Pons (tissue), 1 donor: ENCODE data around the gene RAD21L1.
A peak's percentile ranks its signal among the peaks of the same experiment; 100 is the strongest.

ENCODE experiments used
- DNase-seq: peaks from one replicate; pipeline ENCODE4 v3.0.0-alpha.2; 2016; ENCODE audit warnings: low spot score

Gene RAD21L1

DNA sequence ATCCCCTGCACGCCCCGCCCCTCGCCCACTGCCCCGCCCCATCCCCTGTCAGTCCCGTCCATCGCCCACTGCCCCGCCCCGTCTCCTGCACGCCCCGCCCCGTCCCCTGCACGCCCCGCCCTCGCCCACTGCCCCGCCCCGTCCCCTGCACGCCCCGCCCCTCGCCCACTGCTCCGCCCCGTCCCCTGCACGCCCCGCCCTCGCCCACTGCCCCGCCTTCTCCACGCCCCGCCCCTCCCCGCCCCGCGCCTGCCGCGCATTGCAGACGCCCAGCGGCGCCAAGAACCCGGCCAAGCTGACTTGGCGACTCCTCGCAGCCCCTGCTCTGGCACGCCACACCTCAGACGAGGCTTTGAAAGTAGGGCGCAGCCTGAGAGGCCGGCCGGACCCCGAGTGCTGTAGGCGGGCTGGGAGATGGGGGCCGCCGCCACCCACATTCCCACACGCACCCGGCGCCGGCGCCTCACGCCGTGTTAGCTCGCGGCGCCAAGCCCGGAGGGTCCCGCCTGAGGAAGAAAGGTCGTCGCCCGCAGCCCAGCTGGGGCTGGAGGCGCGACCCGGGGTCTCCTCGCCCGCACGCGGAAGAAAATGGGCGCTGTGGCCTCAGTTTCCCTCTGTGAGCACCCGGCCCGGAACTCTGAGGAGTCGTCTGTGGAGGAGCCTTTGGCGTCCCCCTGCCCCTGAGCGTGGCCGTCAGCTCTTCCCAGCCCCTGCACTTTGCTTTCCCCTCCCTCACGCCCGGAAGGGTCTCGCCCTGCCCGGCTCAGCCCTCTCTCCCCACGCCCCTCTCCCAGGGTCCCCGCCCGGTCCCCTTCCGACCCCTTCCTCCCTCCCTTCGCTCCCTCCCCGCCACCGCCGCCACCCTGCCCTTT is at the start of gene RAD21L1:
TSS of gene RAD21L1 (plus strand) at position 262 of the 872 bp plus-strand sequence. CDS start 2,410 bp downstream, outside the sequence.
- DNase-seq: peak; percentile 25

DNA sequence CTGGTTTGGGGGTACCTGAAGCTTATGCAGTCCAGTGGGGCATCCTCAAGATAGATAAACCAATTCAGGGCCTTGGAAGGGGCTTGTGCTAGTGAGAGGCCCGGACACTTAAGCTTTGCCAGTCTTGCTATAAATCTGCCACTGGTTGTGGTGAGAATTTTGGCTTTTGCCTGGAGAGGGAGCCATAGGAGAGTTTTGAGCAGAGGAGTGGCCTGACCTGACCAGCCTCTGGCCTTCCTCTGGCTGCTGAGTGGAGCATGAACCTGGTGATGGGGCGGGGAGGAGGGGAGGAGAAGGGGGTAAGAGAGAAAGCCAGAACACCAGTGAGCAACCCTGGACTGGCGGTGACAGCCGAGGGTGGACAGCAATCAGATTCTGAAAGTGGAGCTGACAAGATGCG is 48.2 kb upstream of the RAD21L1 start:
- no peak for DNase-seq

DNA sequence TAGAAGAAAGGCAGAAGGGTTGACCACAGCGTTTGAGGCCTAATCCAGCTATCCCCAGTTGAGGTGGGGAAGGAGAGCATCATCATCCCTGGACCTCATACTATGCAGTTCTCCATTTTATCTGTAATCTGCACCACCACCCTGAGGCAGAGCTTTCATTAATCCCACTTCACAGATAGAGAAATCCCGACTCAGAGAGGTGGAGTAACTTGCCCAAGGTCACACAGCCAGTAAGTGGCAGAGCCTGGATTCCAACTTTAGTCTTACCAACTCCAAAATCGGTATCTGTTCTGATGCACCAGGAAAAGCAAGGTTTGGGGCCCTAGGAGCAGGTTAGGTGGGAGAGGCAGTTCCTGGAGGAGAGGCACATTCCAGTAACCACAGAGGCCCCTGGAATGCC is 47.7 kb upstream of the RAD21L1 start:
- no peak for DNase-seq

DNA sequence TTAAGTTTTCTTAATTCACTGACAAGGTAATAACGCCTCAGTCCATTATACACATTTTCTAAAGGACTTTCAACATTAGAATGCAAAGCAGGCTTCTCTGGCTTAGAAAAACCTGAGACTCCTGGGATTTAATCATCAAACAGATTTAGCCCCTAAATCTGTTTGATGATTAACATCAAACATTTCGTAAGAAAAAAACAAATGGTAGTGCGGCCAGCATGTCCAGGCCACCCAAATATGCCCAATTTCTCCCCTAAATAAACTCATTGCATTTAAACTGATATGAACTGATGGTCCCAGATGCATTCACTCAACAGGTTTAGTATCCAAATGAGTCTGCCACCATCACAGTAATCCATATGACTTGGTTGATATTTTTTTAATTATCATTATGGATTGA is 47.2 kb upstream of the RAD21L1 start:
- DNase-seq: no peak

DNA sequence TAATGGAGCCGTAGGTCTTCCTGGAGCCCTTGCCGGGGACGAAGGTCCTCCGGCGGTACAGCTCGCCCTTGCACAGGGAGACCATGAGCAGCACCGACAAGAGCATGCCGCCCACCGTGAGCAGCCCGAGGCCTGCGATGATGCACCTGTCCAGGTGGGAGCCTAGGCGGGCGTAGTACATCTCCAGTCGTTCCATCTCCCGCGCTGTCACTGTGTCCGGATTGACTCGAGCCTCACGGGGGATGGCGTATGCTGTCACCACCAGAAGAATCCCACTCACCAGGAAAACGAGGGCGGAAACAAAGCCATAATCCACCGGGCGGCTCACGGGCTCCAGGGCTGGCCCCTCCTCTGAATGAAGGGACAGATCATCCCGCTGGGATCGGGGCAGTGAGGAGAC is 44.9 kb upstream of the RAD21L1 start:
- DNase-seq: no peak

DNA sequence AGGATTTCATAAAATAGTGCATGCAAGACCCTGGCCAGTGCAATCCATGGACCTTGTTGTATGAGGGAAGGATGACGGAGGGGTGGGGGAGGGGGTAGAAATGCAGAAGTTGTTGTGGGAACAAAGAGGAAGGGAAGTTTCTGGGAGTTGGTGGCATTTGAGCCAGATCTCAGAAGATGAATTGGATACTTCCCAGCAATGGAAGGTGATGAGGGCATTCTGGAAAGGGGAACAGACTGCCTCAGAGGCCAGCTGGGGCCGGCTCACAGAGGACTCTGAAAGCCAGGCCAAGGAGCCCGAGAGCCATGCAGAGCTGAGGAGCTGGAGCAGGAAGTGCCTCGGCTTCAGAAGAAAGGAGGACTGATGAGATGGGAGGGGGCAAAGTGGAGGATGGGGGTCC is 43.7 kb upstream of the RAD21L1 start:
- no peak for DNase-seq

DNA sequence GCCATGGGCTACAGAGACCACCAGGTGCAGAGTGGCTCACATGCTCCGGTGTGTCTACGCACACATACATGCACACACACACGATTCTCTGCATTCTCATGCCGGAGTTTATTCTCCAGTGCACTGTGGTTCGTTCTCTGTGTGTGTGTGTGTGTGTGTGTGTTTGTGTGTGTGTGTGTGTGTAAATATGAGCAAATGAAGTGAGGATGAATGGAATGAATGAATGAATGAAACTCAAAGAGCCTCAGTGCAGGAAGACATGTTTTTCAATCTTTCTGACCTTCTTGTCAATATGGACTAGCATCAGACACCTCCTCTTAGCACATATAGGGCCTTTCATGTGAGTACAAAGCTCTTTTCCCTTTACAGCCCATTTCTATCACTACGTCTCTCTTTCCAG is 42.7 kb upstream of the RAD21L1 start:
- no peak for DNase-seq

DNA sequence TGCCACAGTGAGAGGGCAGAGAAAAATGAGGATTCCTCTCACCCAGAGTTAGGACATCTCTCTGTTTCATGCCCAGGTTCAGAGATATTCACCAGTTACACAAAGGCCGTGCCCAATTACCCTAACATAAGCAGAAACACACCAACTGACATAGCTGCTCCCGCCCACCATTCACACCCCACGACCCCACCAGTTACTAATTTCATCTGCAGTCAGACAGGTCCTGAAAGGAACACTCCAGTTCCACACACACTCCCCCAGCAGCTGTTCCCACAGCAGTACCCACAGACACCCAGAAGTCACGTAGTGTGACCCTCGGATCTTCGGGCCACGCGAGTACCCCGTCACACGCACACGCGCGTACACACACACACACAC is 41.6 kb upstream of the RAD21L1 start:
- no peak for DNase-seq

DNA sequence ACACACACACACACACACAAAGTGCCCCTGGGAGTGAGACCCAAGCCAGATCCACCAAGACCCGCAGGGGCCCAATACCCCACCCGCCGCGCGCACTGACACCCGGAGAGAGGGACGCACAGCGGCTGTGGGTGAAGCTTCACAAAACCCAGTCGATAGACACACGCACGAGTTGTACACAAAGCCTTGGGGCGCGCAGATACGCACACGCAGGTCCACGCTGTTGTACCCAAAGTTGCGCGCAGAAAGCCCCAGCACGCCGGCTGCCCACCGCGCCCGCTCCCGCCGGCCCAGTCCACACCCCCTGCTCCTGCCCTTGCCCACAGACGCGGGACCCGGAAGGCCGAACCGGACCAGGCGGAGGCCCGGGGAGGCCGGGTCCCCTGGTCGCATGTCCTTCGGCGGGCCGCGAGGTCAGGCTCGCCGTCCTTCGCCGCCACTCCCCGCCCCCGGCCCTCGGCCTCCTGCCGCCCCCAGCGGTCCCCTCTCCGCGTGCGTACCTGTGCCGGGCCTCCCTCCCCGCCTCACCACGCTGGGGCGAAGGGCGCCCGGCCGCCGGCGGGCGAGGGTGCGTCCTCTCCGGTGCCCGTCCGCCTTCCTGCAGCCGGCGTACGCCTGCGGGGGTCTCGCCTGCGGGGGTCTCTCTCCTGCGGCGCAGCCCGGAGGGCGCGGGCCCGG is 41.1 kb upstream of the RAD21L1 start, which contains the start of gene TMEM74B:
TSS of gene TMEM74B (minus strand) at position 344 of the 678 bp plus-strand sequence. CDS start 1,180 bp downstream, outside the sequence.
- DNase-seq: no peak

DNA sequence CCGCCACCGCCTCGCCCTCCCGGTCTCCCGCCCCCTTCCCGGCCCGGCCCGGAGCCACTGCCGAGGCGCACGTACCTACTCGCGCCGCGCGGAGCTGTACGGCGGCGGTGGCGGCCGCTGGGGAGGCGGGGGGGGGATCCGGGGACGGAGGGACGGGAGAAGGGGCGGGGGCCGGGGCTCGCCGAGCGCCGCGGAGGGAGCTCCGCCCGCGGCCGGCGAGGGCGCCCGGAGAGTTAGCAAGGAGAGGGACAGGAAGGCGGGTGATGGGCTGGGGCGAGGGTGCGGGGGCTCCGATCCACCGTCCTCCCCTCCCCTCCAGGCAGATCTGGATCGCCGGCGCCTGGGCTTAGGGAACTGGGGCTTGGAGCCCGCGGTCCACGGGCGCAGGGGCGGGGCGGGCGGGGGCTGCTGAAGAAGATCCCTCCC is 40.5 kb upstream of the RAD21L1 start:
- no peak for DNase-seq

DNA sequence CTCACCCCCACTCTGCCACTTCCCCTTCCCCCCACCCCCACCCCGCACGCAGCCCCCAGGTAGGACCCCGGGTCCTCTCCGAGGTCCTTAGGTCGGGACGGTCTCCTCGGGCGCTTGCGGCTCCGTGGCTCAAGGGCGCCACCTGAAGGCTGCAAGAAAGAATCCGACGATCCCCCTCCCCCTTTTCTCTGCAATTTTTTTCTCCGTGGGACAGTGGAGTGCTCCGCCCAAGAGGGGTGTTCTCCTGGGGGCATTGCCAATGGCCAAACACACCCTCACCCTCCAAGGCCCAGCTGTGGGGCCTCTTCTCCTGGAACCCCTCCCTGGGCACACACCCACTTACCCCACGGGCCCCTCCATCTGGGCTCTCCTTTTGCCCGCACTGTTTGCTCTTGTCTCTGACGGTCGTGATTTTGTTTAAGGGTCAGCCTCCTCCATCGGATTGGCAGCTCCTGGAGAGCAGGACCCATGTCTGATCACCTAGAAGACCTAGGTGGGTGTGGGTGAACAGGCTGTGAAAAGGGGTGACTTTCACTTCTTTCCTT is 40.0 kb upstream of the RAD21L1 start:
- no peak for DNase-seq

DNA sequence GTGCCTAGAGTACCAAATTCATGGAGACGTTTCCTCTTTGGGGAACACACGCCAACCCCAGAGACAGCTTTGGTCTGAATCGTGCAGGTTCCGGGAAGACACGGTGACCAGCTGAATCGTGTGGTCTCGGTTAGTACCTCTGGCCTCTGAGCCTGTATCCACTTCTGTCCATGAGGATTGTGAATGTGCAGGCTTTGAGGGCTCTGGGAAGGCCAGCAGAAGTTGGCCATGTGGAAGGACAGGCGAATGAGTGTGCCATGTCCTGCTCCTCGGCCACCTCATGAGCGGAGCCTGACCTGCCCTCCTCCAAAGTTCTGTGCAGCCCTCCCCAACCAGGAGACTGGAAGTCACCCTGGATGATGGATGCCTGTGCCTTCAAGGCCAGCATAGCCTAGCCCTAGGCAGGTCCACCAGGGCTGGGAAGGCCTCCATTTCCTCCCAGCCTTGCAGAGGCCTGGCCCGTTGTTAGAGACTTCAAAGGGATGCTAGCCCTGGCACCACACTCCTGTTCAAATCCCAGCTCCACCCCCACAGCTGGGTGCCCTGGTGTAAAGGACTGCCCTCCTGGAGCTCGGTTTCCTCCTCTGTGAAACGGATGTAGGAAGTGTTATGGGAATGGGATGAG is 39.4 kb upstream of the RAD21L1 start:
- DNase-seq: no peak

DNA sequence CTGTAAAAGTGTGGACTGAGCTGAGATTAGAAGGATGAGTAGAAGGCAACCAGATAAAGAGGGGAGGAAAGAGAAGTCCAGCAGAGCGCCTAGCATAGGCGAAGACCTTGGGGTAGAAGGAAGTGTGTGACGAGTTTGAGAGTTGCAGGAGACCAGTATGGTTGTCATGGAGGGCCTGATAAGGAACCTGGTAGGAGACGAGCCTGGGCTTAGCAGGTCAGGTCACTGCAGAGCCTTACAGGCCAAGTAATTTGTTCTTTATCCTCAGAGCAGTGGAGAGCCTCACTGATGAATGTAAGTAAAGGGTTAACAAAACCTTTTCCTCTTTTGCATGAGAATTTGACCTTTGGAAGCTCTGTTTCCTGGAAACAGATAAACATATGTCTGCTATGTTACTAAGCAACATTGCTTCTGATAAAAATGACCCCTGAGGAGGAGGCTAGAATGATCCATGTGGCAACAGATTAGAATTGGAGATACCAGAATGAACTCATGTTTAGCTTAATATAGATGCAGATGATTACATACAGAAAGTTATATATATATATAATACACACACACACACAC is 38.2 kb upstream of the RAD21L1 start:
- DNase-seq: no peak

DNA sequence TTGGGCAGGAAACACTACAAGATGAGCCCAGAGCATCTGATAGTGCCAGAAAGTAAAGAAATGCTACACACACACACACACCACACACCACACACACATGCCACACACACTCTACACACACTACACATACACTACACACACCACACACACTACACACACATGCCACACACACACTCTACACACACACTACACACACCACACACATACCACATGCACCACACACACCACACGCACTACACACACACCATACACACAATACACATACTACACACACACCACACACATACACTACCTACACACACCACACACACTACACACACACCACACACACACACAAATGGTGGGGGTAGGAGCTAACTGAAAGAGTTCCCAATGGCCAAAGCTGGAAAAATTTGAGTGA is 37.5 kb upstream of the RAD21L1 start:
- no peak for DNase-seq

DNA sequence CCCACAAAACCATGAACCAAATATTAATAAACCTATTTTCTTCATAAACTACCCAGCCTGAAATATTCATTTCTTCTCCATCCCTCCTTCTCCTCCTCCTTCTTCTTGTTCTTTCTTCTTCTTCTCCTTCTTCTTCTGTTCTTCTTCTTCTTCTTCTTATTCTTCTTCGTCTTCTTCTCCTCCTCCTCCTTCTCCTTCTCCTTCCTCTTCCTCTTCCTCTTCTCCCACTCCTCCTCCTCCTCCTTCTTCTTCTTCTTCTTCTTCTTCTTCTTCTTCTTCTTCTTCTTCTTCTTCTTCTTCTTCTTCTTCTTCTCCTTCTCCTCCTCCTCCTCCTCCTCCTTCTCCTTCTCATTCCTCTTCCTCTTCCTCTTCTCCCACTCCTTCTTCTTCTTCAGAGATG is 36.0 kb upstream of the RAD21L1 start:
- no peak for DNase-seq

DNA sequence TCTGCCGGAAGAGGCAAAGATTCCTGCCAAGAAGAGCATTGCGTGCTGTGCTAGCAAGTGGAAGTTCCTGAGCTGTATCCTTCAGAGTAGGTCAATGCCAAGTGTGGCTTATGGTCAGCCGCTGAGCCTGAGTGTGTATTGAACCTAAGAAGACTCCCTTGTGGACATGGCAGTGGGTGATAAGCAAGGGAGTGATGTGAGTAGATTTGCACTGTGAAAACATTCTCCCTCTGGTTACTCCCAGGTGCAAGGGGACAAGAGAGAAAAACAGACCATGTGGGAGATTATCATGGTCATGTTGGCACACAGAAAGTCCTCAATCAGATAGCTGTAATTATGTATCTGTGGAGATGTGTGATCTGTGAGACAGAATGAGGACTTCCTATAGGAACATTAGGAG is 35.0 kb upstream of the RAD21L1 start:
- DNase-seq: no peak

DNA sequence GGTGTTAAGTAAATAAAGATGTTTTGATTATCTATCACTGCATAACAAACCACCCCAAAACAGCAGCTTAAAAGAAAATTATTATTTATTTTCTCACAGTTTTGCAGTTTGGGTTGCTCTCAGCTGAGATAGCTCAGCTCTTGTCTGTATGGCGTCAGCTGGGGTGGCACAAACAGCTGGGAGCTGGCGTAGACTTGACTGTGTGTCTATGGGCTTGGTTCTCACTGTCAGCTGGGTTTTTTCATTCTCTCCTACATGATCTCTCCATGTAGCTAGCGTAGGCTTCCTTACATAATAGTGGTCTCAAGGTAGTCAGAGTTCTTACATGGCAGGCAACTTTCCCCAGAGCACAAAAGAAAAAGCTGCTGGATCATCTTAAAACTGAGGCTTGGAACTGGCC is 34.5 kb upstream of the RAD21L1 start:
- no peak for DNase-seq

DNA sequence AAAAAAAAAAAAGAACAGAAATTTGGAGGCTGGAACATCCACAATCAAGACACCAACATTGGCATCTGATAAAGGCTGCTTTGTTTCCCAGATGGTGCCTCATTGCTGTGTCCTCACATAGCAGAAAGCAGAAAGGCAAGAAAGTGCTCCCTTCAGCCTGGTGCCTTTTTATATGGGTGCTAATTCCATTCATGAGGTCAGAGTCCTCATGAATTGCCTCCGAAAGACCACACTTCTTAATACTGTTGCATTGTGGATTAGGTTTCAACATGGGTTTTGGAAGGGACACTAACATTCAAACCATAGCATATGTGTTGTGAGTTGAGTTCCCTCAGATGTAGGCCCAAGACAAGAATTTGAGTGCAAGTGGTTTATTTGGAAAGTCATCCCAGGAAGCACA is 30.6 kb upstream of the RAD21L1 start:
- DNase-seq: no peak

DNA sequence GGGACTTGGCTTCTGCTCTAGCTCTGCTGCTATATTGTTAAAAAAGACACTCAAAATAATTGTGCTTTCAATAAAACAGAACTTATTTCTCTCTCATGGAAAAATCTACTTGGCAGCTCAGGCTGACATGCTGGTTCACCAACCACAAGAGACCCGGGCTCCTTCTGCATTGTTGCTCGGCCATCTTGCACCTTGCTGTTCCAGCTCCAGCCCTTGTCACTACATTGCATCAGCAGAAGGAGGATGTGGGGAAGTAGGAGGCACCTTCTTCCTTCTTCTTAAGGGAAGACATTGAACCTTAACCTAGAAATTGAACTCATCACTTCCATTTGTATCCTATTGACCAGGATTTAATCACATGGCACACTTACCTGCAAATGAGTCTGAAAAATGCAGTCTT is 29.2 kb upstream of the RAD21L1 start:
- no peak for DNase-seq

DNA sequence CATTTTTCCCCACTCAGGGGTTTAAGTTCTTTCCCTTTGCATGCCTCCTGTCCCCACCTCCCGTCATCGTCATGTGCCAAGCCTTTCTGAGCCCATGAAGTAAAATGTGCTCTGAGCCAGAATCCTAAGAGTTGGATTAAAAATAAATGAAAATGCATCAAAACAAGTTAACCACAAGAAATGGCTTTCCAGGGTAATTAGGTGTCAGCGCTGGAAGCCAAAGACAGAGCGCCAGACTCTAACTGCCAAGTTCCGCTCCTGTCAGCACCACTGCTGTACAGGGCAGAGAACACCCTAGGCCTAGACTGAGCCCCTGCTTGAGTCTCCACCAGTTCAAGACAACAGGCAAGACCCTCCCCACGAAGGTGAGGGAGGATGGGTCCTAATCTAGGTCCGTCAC is 28.0 kb upstream of the RAD21L1 start:
- no peak for DNase-seq

DNA sequence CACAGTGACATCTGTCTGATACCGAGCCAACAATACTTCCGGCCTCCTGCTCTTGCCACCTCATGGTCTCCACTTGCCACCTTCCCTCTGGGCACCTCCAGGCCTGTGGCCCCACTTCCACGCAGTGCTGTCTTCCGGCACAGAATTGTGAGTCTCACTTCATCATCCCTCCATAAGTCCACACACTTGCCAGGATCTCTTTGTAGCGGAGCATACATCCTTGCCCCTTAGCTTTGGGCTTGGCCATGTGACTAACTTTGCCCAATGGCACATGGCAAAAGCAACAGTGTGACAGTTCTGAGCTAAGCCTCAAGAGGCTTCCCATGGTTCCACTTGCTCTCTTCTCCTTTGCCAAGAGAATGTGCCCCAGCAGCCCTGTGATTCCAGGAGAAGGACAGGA is 27.1 kb upstream of the RAD21L1 start:
- no peak for DNase-seq

DNA sequence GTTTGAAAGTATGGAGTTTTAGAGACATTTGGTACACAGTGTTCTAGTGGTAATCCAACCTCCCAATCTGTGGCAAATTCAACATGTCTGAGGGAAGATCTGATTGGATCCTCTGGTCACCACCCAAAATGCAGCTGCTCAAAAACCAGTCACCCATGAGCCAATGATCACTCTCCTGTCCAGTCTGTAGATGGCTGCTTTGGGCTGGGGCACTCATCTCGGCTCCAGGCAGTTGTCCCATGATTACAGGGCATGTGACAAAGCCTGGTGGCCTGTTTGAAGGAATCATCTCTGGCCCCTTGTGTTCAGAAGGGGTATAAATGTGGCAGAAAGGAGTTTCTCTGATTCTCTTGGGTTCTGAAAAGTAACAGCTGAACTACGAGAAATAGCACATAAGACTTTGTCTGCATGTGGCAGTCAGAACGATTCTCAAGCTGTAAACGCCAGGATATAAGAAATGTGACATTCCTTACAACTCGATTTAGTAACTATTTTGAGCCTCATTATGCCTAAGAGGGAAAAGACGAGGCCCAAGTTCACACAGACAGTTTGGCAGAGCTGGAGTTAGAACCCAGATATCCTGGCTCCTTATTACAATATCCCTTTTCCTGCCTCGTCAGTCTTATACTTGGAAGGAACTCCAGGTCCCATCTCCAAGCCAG is 26.5 kb upstream of the RAD21L1 start:
- DNase-seq: no peak
